SH-SY5Y (cell line): ENCODE data around the gene STC2.

Experiments
- GATA2 ChIP-seq: IDR thresholded peaks from 2 replicates; pipeline ENCODE4 v1.6.1; 2011; ENCODE audit warnings: mild to moderate bottlenecking, low read depth, low read length
- GATA3 ChIP-seq: IDR thresholded peaks from 2 replicates; pipeline ENCODE4 v1.6.1; 2011; ENCODE audit warnings: low read depth, mild to moderate bottlenecking, low read length, moderate library complexity

GRCh38 chr5:173278172-173278571, 50.0 kb downstream of the STC2 start:
- TF ChIP-seq GATA2: no peak
- no peak for TF ChIP-seq GATA3
